Left ventricle myocardium inferior (tissue), 1 donor: ENCODE data around the gene NTM. TPM values are rescaled to one million over a fixed set of nuclear protein-coding genes. Genes with fewer than 3 reads are reported as not detected.

Experiments used
- DNase-seq: peaks from one replicate; pipeline ENCODE4 v3.0.0-alpha.2; 2020
- H3K27ac ChIP-seq: fragments of 200-600 bp; replicated peaks from 2 replicates; pipeline ENCODE4 v1.8.0; 2021
- H3K27me3 ChIP-seq: fragments of 200-600 bp; 2 replicates; pipeline ENCODE4 v1.8.0; 2021; ENCODE audit warnings: low read depth
- H3K36me3 ChIP-seq: fragments of 200-600 bp; 2 replicates; pipeline ENCODE4 v1.8.0; 2021
- H3K4me1 ChIP-seq: fragments of 200-600 bp; 2 replicates; pipeline ENCODE4 v1.8.0; 2021
- H3K4me3 ChIP-seq: fragments of 200-600 bp; 2 replicates; pipeline ENCODE4 v1.8.0; 2021; ENCODE audit warnings: mild to moderate bottlenecking, moderate library complexity
- H3K9me3 ChIP-seq: fragments of 200-600 bp; replicated peaks from 2 replicates; pipeline ENCODE4 v1.8.0; 2021
- intact Hi-C: fragments of 100-400 bp; cut with micrococcal nuclease; formaldehyde crosslinking; loops from one replicate; pipeline ENCODE4 v1.11.0; 2022
- total RNA-seq: library from RNA; stranded (reverse); fragmentation: NEBNext Ultra II Directional; extraction: Animal tissue kit (Norgen Biotek cat#: 25700); gene quantifications from one replicate; pipeline ENCODE4 v1.2.1, GENCODE V29; 2021
- TF ChIP-seq, protein P1 (sequence below): fragments of 200-600 bp; IDR thresholded peaks from 2 replicates; pipeline ENCODE4 v1.8.0; 2021; ENCODE audit warnings: antibody characterized with exemption, mild to moderate bottlenecking, borderline replicate concordance
- donor health status: DM: no; HTN: yes; CAD: no; lungs with severe emphysema.

NTM gene
- total RNA-seq, 1 donor from 2014 or later = 1.0 TPM

DNA sequence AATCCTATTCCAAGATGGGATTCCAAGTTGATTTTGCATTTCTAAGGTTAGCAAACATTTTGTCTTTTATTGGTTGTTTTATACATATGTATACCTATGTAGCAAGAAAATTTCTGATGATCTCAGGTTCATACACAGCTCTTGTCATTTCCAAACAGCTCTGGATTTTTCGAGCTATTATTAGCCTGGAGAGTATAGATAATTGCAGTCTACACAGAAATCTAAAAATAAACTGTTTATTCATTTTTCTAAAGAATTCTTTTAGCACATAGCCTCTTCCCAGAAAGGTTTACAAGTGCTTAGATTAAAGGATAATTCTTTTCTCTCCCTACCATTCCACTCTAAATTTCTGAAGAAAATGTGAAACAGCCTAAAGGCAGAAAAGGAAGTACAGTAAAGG lies 705.0 kb downstream of the NTM start:
- Histone ChIP-seq H3K27me3 (no peaks in the 10 kb centered on the region), H3K9me3 (no peaks in the 10 kb centered on the region), H3K27ac (no peak overlapping the region), H3K36me3 (no peaks in the 10 kb centered on the region), H3K4me1 (peaks cover 16% of the 10 kb centered on the region), H3K4me3 (no peak overlapping the region)
- TF ChIP-seq, protein P1, sequence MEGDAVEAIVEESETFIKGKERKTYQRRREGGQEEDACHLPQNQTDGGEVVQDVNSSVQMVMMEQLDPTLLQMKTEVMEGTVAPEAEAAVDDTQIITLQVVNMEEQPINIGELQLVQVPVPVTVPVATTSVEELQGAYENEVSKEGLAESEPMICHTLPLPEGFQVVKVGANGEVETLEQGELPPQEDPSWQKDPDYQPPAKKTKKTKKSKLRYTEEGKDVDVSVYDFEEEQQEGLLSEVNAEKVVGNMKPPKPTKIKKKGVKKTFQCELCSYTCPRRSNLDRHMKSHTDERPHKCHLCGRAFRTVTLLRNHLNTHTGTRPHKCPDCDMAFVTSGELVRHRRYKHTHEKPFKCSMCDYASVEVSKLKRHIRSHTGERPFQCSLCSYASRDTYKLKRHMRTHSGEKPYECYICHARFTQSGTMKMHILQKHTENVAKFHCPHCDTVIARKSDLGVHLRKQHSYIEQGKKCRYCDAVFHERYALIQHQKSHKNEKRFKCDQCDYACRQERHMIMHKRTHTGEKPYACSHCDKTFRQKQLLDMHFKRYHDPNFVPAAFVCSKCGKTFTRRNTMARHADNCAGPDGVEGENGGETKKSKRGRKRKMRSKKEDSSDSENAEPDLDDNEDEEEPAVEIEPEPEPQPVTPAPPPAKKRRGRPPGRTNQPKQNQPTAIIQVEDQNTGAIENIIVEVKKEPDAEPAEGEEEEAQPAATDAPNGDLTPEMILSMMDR = no peak
- intact Hi-C loops = no loop called here
- no peak for DNase-seq

DNA sequence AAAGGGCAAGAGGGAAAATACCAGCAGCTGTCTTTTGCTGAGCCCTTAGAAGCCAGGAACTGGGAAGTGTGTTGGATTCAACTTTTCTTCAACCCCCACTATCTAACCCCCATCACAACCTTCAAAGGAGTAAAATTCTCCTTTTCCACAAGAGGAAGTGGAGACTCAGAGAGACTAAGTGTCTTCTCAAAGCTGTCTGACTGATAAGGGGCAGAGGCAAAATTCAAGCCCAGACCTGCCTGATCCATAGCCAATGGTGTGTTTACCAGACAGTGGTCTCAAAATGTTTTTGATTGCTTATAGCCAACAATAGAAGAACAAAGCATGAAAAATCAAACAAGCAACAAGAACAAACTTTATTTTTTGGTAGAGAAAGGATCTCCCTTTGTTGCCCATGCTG lies 707.0 kb downstream of the NTM start:
- Histone ChIP-seq H3K4me3 (no peak overlapping the region), H3K4me1 (peaks cover 15% of the 10 kb centered on the region), H3K9me3 (peaks cover 6% of the 10 kb centered on the region), H3K27me3 (no peaks in the 10 kb centered on the region), H3K27ac (no peak overlapping the region), H3K36me3 (no peaks in the 10 kb centered on the region)
- no peak for DNase-seq
- intact Hi-C loops = no loop called here
- TF ChIP-seq, protein P1 = no peak

DNA sequence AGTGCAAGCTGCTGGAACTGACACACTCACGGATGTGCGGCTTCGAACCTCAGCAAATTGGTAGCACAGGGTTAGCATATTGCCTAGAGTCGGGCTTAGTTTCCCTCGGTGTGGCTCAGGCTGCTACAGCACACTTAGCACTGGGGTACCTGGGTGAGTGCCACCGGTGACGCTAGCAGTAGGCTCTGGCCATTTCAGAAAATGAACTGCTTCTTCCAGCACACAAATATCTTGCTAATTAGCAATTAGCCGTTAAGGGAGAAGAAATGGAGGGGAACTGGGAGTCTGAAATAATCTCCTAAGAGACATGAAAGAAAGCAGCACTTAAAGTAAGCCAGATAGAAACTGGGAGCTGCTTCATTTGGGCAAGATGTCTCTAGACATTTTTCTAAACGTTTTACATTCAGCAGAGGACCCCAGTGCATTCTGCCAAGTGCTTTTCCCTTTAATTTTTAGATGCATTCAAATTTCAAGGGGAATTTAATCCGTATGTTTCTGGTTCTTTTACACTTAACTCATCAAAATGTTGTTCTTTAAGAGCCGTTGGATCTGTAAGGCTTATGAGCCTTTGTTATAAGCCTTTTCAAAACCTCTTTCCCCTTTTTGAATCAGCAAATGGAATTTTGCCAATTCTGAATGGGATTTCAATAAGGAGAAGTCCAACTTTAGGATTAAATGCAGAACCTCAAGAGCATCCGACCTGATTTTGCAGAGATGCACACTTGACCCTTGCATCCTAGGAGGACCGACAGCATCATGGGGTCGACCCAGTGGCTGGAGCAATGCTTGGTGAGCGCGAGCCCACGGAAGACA lies 708.1 kb downstream of the NTM start:
- intact Hi-C loops = no loop called here
- DNase-seq = no peak
- Histone ChIP-seq H3K36me3 (no peaks in the 10 kb centered on the region), H3K4me1 (peaks cover 6% of the 10 kb centered on the region), H3K9me3 (peaks cover 17% of the 10 kb centered on the region), H3K4me3 (no peak overlapping the region), H3K27me3 (no peaks in the 10 kb centered on the region), H3K27ac (no peak overlapping the region)
- TF ChIP-seq, protein P1 = no peak

DNA sequence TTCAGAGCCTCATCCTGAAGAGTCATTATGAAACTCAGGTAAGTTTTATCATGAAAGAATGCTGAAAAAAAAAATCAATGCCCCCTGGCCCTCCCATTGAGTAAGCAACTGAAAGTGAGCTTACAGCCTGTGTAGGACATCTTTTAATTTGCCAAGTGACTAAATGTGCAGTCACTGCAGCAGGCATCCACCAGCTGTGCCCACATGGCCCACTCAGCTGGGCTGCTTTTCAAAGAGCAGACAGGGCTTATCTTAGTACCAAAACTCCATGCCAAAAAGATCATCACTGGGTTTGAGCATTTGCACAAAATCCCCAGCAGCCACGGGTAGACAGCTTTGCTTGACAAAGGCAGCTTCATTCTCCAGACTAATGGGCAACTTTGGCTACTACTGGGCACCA lies 709.7 kb downstream of the NTM start:
- intact Hi-C loops = no loop called here
- H3K9me3 ChIP-seq = peaks cover 33% of the 10 kb centered on the region
- no peak overlapping the region for H3K27ac ChIP-seq
- H3K4me3 ChIP-seq = no peak overlapping the region
- H3K27me3 ChIP-seq = no peaks in the 10 kb centered on the region
- H3K4me1 ChIP-seq = peaks cover 6% of the 10 kb centered on the region
- TF ChIP-seq, protein P1 = no peak
- no peaks in the 10 kb centered on the region for H3K36me3 ChIP-seq
- DNase-seq = no peak

DNA sequence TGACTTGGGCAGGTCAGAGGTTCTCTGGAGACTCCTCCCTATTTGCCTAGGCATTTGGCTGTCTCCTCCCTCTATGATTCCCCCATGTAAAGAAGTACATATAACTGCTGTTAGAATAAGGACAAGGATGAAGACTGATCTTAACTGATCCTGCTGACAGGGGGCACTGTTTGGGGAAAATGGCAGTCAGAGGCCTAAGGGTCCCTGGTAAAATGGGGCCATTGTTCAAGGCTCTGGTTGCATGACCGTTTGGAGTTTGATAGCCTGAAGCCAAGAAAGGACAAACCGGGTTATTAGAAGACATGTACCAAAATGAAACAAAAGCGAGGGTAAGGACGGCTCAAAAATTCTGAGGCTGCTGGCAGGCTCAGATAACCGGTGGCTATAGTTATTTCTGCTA lies 712.2 kb downstream of the NTM start:
- Histone ChIP-seq H3K27ac (no peak overlapping the region), H3K9me3 (peaks cover 58% of the 10 kb centered on the region), H3K4me1 (no peaks in the 10 kb centered on the region), H3K4me3 (no peak overlapping the region), H3K27me3 (no peaks in the 10 kb centered on the region), H3K36me3 (no peaks in the 10 kb centered on the region)
- TF ChIP-seq, protein P1 = no peak
- no peak for DNase-seq
- intact Hi-C loops = no loop called here
